HK-2 (cell line): ENCODE data around the gene UPK3A.
"Not testable (repeated sequence)": the region's sequence is repeated elsewhere in the genome, so short reads cannot be mapped to it uniquely, and the experiment has no call there.

Experiments used
- DNase-seq: peaks from one replicate; pipeline ENCODE4 v3.0.0-alpha.2; 2018; ENCODE audit not compliant: unreplicated experiment

The UPK3A gene

DNA sequence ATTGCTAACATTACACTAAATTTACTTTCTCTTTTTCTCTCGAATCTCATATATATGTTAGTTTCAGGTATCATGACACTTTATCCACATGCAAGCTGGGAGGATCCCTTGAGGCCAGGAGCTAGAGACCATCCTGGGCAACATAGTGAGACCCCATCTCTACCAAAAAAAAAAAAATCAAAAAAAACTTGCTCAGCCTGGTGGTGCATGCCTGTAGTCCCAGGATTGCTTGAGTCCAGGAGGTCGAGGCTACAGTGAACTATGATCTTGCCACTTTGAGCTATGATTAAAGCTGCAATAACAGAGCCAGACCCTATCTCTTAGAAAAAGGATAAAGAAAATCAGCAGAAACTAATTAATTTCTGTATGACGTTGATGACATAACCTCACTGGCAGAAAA lies 3.7 kb upstream of the UPK3A start:
- no peak for DNase-seq

DNA sequence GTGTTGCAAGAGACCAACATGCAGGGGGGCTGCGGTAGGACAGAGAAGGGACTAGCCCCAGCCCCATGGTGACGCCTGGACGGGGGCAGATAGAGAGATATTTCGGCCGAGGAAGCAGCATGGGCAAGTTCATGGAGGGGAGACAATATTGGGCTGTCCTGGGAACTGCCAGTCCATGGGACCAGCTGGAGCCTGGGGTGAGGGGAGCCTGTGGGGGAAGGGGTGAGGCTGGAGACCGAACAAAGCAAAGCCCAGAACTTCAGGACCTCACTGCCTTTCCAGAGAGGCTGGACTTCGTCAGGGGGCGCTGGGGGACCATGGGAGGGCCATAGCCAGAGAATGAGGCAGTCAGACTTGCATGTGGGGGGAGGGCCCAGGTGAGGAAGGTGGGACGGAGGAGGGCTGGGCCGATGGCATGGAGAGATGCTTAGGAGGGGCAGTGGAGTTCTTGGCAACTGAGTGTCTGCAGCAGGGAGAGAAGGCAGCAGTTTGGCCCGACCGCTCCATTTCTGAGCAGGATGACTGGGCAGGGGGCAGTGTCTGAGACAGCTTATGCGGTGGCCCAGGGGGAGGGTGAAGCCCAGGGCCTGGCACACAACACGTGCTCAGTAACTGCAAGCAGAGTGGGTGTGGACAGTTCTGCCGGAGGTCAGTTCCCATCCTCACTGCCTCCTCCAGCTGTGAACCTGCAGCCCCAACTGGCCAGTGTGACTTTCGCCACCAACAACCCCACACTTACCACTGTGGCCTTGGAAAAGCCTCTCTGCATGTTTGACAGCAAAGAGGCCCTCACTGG lies 712 bp downstream of the UPK3A start:
- DNase-seq = no peak

DNA sequence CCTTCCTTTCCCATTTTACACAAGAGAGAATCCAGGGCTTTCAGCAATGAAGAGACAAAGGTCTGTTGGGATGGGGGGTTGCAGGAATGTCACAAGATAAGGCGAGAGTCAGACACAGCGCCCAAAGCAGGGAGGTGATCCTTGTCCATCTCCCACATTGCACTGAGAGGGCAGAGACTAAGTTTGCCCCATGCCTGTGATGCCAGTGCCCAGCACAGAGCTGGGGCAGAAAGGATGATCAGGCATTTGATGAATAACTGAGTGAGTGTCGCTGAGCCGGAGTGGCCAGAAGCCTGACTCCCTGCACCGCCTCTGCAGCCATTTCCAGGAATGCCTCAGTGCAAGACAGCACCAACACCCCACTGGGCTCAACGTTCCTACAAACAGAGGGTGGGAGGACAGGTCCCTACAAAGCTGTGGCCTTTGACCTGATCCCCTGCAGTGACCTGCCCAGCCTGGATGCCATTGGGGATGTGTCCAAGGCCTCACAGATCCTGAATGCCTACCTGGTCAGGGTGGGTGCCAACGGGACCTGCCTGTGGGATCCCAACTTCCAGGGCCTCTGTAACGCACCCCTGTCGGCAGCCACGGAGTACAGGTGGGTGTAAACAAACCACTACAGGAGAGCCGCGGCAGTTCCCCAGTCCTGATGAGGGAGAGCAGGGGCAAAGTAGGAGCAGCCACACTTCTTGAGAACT lies 2.3 kb downstream of the UPK3A start:
- no peak for DNase-seq

DNA sequence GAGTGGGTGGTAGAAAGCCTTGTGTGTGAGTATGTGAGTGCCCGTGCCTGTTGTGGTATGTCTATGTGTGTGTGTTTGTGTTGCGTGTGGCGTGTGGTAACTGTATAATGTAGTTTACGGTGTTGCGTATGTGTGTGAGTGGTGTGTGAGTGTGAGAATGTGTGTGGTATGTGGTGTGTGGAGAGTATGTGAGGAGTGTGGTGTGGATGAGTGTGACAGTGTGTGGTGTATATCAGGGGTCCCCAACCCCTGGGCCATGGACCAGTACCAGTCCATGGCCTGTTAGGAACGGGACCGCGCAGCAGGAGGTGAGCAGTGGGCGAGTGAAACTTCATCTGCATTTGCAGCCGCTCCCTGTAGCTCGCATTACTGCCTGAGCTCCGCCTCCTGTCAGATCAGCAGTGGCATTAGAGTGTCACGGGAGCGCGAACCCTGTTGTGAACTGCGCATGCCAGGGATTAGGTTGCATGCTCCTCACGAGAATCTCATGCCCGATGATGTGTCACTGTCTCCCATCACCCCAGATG lies 5.7 kb downstream of the UPK3A start:
- no peak for DNase-seq

DNA sequence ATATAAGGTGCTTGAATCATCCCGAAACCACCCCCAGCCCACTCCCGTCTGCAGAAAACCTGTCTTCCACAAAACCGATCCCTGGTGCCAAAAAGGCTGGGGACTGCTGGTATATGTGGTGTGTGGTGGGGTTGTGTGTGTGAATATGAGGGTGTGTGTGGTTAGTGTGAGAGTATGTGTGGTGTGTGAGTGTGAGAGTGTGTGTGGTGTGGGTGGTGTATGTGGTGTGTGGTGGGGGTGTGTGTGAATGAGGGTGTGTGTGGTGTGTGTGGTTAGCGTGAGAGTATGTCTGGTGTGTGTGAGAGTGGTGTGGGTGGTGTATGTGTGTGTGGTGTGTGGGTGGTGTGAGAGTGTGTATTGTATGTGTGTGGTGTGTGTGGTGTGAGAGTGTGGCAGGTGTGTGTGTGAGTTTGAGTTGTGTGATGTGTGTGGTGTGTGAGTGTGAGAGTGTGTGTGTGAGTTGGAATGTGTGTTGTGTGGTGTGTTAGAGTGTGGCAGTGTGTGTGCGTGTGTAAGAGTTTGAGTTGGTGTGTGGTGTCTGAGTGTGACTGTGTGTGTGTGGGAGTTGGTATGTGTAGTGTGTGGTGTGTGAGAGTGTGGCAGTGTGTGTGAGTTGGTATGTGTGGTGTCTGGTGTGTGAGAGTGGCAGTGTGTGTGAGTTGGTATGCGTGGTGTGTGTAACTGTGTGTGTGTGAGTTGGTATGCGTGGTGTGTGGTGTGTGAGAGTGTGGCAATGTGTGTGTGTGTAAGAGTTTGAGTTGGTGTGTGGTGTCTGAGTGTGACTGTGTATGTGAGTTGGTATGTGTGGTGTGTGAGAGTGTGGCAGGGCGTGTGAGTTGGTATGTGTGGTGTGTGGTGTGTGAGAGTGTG lies 6.5 kb downstream of the UPK3A start:
- no peak for DNase-seq

DNA sequence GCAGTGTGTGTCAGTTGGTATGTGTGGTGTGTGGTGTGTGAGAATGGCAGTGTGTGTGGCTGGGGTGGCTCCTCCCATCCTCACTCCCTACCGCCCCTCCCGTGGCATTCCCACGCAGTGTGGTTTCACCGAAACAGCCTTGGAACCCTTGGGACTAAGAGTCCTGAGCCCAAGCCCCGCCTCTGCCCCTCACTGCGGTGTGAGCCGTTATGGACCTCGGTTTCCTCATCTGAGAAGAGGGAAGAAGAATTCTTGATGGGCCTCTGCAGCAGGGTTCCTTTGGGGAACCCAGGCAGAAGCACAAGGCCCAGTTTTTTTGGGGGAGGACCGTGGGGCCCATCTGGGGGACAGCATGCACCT lies 7.2 kb downstream of the UPK3A start:
- no peak for DNase-seq

DNA sequence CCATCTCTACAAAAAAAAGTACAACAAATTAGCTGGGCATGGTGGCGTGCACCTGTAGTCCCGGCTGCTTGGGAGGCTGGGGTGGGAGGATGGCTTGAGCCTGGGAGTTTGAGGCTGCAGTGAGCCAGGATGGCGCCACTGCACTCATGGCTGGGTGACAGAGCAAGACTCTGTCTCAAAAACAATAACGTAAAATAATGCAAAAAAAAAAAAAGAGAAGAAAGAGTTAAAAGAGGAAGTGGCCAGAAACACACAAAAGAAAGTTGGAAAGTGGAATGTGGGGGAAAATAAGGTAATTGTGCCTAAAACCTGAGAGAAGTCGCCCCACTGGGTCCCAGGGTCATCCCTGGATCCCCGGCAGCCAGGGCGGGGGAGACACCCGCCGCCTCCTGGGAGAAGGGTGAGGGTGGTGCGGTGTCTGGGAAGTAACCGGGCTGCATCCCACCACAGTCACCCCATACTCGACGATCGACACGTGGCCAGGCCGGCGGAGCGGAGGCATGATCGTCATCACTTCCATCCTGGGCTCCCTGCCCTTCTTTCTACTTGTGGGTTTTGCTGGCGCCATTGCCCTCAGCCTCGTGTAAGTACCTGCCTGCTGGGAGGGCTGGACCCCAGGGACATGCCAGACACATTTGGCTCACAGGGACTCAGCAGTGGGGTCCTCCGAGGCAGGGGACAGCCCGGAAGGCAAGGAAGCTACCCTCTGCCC lies 8.1 kb downstream of the UPK3A start:
- DNase-seq = no peak

DNA sequence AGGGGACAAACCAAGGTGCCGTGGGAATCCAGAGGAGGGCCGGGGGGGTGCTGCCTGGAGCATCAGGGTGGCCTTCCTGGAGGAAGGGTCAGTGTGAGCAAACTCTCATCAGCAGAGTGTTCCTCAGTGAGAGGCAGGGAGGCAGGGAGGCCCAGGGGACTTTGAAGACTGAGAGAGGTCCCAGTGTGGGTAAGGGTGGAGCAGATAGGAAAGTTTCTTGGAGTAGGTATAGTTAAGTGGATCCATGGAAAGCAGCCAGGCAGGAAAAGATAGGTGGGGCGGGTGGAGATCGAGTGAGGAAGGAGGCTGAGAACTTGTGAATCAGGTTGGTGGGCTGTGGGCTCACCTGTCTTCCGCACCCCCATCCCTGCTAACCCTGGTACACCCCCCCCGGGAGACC lies 9.3 kb downstream of the UPK3A start:
- no peak for DNase-seq

DNA sequence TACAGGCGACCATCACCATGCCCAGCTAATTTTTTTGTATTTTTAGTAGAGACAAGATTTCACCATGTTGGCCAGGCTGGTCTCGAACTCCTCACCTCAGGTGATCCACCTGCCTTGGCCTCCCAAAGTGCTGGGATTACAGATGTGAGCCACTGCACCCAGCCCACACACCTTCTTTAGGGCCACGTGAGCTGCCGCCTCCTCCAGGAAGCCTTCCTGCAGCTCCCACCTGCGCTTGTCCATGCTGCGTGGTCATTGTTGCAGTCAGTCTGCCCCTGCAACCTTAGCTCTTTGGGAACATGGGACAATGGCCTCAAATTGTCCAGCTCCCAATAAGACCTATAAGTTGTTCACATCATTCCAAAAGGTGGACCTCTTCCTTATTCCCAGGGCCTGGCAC lies 10.3 kb downstream of the UPK3A start:
- not testable (repeated sequence) for DNase-seq

DNA sequence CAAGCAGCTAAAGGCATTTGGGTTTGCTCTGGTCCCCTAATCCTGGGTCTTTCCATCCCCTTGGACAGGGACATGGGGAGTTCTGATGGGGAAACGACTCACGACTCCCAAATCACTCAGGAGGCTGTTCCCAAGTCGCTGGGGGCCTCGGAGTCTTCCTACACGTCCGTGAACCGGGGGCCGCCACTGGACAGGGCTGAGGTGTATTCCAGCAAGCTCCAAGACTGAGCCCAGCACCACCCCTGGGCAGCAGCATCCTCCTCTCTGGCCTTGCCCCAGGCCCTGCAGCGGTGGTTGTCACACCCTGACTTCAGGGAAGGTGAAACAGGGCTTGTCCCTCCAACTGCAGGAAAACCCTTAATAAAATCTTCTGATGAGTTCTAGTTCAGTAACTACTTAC lies 10.7 kb downstream of the UPK3A start:
- DNase-seq = no peak

DNA sequence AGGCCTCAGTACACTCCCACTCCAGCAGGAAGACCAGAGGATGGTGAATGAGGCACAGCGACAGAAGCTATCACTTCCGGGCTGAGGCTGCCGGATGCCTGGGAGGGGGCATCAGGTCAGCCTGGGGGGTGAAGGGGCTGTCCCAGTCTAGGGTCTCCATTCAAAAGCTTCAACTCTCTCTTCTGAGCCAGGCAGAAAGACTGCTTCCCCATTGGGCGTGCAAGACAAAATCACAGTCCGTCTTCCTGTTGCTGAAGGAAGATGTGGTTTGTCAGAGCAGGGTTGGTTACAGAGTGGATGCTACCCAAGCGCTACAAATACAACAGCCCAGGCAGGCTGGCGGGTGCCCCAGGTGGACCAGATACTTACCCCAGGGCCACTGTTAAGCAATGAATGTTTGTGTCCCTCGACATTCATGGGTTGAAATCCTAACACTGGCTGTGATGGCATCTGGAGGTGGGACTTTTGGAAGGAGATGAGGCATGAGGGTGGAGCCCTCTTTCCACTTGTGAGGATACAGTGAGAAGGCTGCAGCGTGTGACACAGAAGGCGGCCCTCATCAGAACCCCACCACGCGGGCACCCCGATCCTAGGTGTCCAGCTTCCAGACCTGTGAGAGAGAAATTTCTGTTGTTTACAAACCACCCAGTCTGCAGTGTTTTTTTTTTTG lies 12.0 kb downstream of the UPK3A start:
- DNase-seq = no peak

DNA sequence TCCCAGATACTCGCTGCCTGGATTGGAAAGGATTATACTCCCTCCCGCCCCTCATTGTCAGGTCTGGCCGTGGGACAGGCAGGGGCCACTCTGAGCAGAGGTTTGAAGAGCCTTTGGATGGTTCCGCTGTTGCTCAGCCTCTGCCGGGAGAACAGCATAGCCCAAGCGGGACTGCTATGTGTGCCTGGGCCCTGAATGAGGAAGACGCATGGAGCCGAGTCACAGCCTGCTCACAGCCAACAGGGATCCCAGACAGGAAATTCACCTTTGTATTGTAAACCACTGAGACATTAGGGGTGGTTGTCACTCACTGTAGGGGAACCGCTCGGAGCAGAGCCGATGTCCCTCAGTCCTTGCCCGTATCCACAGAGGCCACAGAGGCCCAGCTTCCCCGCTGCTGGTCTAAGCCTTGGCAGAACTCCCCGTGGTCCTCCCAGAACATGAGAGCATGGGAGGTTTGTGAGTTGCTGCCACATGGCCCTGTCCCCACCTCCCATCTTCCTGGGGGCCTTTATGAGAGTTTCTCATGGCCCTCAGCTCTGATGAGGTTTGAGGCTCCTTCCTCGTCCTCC lies 14.3 kb downstream of the UPK3A start:
- no peak for DNase-seq

DNA sequence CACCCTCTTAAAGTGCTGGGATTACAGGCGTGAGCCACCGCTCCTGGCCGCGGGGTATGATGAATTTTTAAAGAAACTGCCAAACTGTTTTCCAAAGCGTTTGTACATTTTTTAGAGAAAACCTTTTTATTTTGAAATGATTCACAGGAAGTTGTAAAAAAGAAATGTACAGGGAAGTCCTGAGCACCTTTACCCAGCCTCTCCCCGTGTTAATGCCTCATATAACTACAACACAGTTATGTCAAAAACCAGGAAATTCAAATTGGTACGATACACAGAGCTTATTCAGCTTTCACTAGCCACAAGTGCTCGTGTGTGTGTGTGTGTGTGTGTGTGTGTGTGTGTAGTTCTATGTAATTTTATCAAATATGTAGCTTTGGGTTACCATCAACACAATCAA lies 18.0 kb downstream of the UPK3A start:
- no peak for DNase-seq

DNA sequence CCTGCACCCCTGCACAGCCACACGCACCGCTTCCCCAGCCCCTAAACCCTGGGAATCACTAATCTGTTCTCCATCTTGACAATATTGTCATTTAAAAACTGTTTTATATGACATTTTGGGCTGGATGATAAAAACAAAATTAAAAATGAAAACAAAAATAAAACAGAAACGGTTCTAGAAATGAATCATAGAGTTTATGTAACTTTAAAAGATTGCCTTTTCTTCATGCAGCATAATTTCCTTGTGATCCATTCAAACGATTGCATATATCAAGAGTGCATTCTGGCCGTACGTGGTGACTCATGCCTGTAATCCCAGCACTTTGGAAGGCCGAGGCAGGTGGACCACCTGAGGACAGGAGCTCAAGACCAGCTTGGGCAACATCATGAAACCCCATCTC lies 18.4 kb downstream of the UPK3A start:
- DNase-seq = no peak

DNA sequence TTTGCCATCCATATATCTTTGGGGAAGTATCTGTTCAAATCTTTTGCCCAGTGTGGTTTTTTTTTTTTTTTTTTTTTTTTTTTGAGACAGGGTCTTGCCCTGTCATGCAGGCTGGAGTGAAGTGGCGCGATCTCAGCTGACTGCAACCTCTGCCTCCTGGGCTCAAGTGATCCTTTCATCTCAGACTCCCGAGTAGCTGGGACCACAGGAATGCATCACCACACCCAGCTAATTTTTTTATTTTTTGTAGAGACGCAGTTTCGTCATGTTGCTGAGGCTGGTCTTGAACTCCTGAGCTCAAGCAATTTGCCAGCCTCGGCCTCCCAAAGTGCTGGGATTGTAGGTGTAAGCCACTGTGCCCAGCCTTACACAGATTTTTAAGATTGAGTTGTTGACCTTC lies 20.2 kb downstream of the UPK3A start:
- DNase-seq = no peak

DNA sequence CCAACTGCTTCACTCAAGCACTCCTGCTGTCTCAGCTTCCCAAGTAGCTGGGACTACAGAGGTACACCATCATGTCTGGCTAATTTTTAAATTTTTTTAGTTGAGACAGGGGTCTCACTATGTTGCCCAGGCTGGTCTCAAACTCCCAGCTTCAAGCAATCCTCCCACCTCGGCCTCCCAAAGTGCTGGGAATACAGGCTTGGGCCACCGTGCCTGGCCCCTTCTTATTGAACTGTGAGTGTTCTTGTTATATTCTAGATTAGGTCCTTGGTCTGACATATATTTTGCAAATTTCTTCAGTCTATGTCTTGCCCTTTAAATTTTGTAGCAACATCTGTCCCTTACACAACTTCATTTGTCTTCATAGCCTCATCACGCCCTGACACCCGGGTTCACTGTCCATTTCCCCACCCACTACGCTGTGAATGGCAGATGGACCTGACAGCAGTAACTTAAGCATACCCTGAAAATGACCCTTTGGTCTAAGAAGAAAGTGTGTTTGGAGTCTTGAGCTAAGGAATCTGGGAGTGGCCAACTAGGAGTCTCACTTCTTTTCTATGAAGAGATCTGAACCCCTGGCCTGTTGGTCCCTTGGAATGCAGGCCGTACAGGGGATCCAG lies 20.8 kb downstream of the UPK3A start:
- DNase-seq = no peak

DNA sequence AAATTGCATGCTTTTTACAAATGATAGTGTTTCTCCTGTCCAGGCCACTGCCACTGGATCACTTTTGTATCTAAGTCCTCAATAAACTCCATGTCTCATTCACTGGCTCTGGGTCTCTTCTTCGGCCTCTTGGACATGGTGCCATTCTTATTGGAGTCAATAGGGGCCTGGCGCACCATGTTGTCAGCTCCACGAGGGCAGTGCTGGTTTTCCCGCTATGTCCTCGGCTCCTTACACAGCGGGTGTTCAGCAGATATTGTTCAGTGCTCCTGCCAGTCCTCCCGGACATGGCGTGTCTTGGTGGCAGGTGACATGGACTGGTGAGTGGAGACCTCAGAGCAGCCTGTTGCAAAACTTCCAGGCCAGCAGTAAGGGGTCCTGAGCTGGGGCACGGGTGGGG lies 21.4 kb downstream of the UPK3A start:
- DNase-seq = no peak

DNA sequence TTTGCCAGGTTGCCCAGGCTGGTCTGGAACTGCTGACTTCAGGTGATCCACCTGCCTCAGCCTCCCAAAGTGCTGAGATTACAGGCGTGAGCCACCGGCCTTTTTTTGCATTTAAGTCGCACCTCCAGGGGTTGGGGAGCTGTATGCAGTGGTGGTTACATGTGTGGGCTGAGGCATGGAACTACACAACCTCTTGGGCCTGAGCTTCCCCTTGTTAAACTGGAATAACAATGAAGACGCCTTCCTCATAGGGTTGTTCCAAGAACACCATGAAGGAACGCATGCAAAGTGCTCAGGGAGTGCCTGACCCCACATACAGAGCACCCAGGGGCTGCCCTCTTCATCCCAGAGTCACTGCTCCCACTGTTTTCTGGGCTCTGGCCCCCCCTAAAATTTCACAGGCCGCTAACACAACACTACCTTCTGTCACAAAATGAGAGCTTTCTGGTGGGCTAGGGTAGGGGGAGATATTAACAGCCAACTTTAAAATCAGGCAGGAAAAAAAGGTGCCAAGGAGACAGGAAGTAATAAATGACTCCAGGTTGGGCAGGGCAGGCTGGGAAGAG lies 23.7 kb downstream of the UPK3A start:
- no peak for DNase-seq

DNA sequence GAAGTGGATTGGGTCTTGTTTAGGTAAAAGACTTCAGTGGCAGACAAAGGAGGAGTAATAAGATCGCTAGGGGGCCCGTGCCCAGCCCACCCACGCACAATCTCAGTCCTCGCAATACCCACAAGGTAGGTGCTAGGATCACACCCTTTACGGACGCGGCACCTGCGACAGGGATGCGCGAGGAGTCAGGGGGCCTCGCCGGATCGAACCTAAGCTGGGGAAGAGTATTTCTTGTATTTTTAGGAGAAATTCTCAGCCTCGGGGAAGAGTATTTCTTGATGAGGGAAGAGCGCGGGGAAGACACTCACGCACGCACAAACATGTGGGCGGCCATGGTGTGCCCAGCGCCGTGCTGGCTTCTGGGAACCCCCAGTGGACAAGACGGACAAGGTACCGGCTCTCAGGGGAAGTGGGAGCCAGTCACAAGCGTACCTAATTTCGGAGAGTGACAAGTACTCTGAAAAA lies 24.2 kb downstream of the UPK3A start:
- no peak for DNase-seq
